ENCODE data around the gene RFX6.

Gene RFX6

GRCh38 chr6:116866281-116866871 lies 10.7 kb upstream of the RFX6 start:
- Histone ChIP-seq H3K4me3 (ENCODE audit: low read length in 2 of 2) (no peak overlapping the region), H3K36me3 (ENCODE audit: control insufficient read depth in 2 of 2, insufficient read depth in 2 of 2, low read length in 2 of 2) (no peaks in the 10 kb centered on the region), H3K9ac (ENCODE audit: low read length in 2 of 2) (no peak overlapping the region), H3K27me3 (ENCODE audit: control insufficient read depth in 1 of 2, insufficient read depth in 2 of 2, low read length in 2 of 2) (no peaks in the 10 kb centered on the region), H3K4me1 (ENCODE audit: control insufficient read depth, insufficient read depth, low read length) (no peaks in the 10 kb centered on the region), H3K27ac (ENCODE audit: low read length) (no peak overlapping the region), H3K9me3 (ENCODE audit: control insufficient read depth in 2 of 2, low read length in 2 of 2) (no peaks in the 10 kb centered on the region)

DNA sequence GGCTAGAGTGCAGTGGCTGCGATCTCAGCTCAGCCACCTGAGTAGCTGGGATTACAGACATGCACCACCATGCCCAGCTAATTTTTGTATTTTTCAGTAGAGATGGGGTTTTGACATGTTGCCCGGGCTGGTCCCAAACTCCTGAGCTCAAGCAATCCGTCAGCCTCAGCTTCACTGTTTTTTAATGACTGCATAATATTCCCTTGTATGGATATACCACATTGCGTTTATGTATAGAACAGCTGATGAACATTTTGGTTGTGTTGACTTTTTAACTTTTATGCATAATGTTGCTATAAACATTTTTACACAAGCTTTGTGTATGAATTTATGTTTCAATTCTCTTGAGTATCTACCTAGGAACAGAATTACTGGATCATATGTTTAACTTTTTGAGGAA lies 4.3 kb upstream of the RFX6 start:
- no peaks in the 10 kb centered on the region for H3K36me3 ChIP-seq (ENCODE audit: control insufficient read depth in 2 of 2, insufficient read depth in 2 of 2, low read length in 2 of 2)
- no peak overlapping the region for H3K4me3 ChIP-seq (ENCODE audit: low read length in 2 of 2)
- H3K27me3 ChIP-seq (ENCODE audit: control insufficient read depth in 1 of 2, insufficient read depth in 2 of 2, low read length in 2 of 2): peaks cover 22 to 29% of the 10 kb centered on the region in 2 donors
- H3K9ac ChIP-seq (ENCODE audit: low read length in 2 of 2): no peak overlapping the region
- no peaks in the 10 kb centered on the region for H3K9me3 ChIP-seq (ENCODE audit: control insufficient read depth in 2 of 2, low read length in 2 of 2)
- H3K4me1 ChIP-seq (ENCODE audit: control insufficient read depth, insufficient read depth, low read length): peaks cover 5% of the 10 kb centered on the region
- no peak overlapping the region for H3K27ac ChIP-seq (ENCODE audit: low read length)

GRCh38 chr6:116876107-116876506 lies 935 bp upstream of the RFX6 start:
- Histone ChIP-seq H3K36me3 (ENCODE audit: control insufficient read depth in 2 of 2, insufficient read depth in 2 of 2, low read length in 2 of 2) (no peaks in the 10 kb centered on the region), H3K27me3 (ENCODE audit: control insufficient read depth in 1 of 2, insufficient read depth in 2 of 2, low read length in 2 of 2) (peaks cover 24 to 32% of the 10 kb centered on the region in 2 donors), H3K9me3 (ENCODE audit: control insufficient read depth in 2 of 2, low read length in 2 of 2) (no peaks in the 10 kb centered on the region), H3K4me3 (ENCODE audit: low read length in 2 of 2) (peak overlapping the region in 1 of 2 donors; percentile 31), H3K27ac (ENCODE audit: low read length) (no peak overlapping the region), H3K9ac (ENCODE audit: low read length in 2 of 2) (no peak overlapping the region), H3K4me1 (ENCODE audit: control insufficient read depth, insufficient read depth, low read length) (peaks cover 5% of the 10 kb centered on the region)

- H3K4me3 ChIP-seq (ENCODE audit: low read length in 2 of 2): no peak overlapping the region
- H3K9ac ChIP-seq (ENCODE audit: low read length in 2 of 2): no peak overlapping the region
- no peaks in the 10 kb centered on the region for H3K36me3 ChIP-seq (ENCODE audit: control insufficient read depth in 2 of 2, insufficient read depth in 2 of 2, low read length in 2 of 2)
- peaks cover 5% of the 10 kb centered on the region for H3K4me1 ChIP-seq (ENCODE audit: control insufficient read depth, insufficient read depth, low read length)
- no peaks in the 10 kb centered on the region for H3K9me3 ChIP-seq (ENCODE audit: control insufficient read depth in 2 of 2, low read length in 2 of 2)
- H3K27me3 ChIP-seq (ENCODE audit: control insufficient read depth in 1 of 2, insufficient read depth in 2 of 2, low read length in 2 of 2): peaks cover 24 to 32% of the 10 kb centered on the region in 2 donors
- no peak overlapping the region for H3K27ac ChIP-seq (ENCODE audit: low read length)
Measured at GRCh38 chr6:116877743-116878142, 701 bp downstream of the RFX6 start.

DNA sequence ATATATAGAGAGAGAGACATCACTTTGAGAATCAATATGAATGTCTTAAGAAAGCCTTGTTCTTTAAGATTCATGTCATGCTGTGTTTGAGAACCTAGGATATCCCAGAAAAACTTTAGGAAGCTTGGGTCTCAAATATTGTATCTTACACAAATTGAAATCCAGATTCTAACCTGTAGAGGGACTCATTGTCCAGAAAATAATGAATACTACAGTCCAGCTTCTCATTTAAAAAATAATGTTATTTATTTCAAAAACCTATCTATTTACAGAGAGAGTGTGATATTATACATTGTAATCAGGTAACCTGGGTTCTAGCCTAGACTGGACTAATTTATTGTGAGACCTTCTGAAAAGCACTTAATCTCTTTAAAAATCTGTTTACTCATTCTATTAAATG lies 4.2 kb downstream of the RFX6 start:
- Histone ChIP-seq H3K4me1 (ENCODE audit: control insufficient read depth, insufficient read depth, low read length) (peaks cover 5% of the 10 kb centered on the region), H3K4me3 (ENCODE audit: low read length in 2 of 2) (no peak overlapping the region), H3K9me3 (ENCODE audit: control insufficient read depth in 2 of 2, low read length in 2 of 2) (no peaks in the 10 kb centered on the region), H3K36me3 (ENCODE audit: control insufficient read depth in 2 of 2, insufficient read depth in 2 of 2, low read length in 2 of 2) (no peaks in the 10 kb centered on the region), H3K27ac (ENCODE audit: low read length) (no peak overlapping the region), H3K9ac (ENCODE audit: low read length in 2 of 2) (no peak overlapping the region), H3K27me3 (ENCODE audit: control insufficient read depth in 1 of 2, insufficient read depth in 2 of 2, low read length in 2 of 2) (peaks cover 15 to 18% of the 10 kb centered on the region in 2 donors)

GRCh38 chr6:116883005-116883404 lies 6.0 kb downstream of the RFX6 start:
- H3K4me3 ChIP-seq (ENCODE audit: low read length in 2 of 2): no peak overlapping the region
- H3K9me3 ChIP-seq (ENCODE audit: control insufficient read depth in 2 of 2, low read length in 2 of 2): no peaks in the 10 kb centered on the region
- no peak overlapping the region for H3K27ac ChIP-seq (ENCODE audit: low read length)
- H3K4me1 ChIP-seq (ENCODE audit: control insufficient read depth, insufficient read depth, low read length): no peaks in the 10 kb centered on the region
- H3K36me3 ChIP-seq (ENCODE audit: control insufficient read depth in 2 of 2, insufficient read depth in 2 of 2, low read length in 2 of 2): no peaks in the 10 kb centered on the region
- H3K27me3 ChIP-seq (ENCODE audit: control insufficient read depth in 1 of 2, insufficient read depth in 2 of 2, low read length in 2 of 2): peaks cover under 1 to 2% of the 10 kb centered on the region in 2 donors
- H3K9ac ChIP-seq (ENCODE audit: low read length in 2 of 2): no peak overlapping the region

DNA sequence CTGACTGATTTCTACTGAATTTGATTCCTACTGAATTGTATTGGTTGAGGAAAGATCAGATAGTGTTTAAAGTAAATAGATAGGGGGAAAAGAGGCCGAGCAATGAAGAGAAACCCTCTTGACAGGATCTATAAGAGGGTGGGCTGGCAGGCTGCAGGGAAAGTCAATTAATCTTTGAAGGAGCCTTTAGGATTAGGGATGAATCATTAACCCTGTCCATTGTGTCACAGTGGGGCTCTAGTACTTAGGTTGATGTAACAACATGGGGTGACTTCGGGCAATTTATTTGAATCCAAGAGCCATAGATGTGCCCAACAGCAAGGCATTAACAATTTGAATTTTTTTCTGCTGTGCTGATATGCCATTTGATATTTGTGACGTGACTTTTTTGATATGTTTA lies 7.5 kb downstream of the RFX6 start:
- H3K4me1 ChIP-seq (ENCODE audit: control insufficient read depth, insufficient read depth, low read length): no peaks in the 10 kb centered on the region
- H3K9ac ChIP-seq (ENCODE audit: low read length in 2 of 2): no peak overlapping the region
- no peak overlapping the region for H3K27ac ChIP-seq (ENCODE audit: low read length)

GRCh38 chr6:116887168-116887567 lies 10.1 kb downstream of the RFX6 start:
- H3K4me1 ChIP-seq (ENCODE audit: control insufficient read depth, insufficient read depth, low read length): no peaks in the 10 kb centered on the region
- H3K9ac ChIP-seq (ENCODE audit: low read length in 2 of 2): no peak overlapping the region
- H3K27ac ChIP-seq (ENCODE audit: low read length): no peak overlapping the region
- H3K27me3 ChIP-seq (ENCODE audit: control insufficient read depth in 1 of 2, insufficient read depth in 2 of 2, low read length in 2 of 2): no peaks in the 10 kb centered on the region
- H3K4me3 ChIP-seq (ENCODE audit: low read length in 2 of 2): no peak overlapping the region
- no peaks in the 10 kb centered on the region for H3K36me3 ChIP-seq (ENCODE audit: control insufficient read depth in 2 of 2, insufficient read depth in 2 of 2, low read length in 2 of 2)
- no peaks in the 10 kb centered on the region for H3K9me3 ChIP-seq (ENCODE audit: control insufficient read depth in 2 of 2, low read length in 2 of 2)

More for the DNA sequence above, 7.5 kb downstream of the RFX6 start:
- no peak overlapping the region for H3K4me3 ChIP-seq (ENCODE audit: low read length in 2 of 2)
- H3K27me3 ChIP-seq (ENCODE audit: control insufficient read depth in 1 of 2, insufficient read depth in 2 of 2, low read length in 2 of 2): no peaks in the 10 kb centered on the region
- H3K9me3 ChIP-seq (ENCODE audit: control insufficient read depth in 2 of 2, low read length in 2 of 2): no peaks in the 10 kb centered on the region
- no peaks in the 10 kb centered on the region for H3K36me3 ChIP-seq (ENCODE audit: control insufficient read depth in 2 of 2, insufficient read depth in 2 of 2, low read length in 2 of 2)

DNA sequence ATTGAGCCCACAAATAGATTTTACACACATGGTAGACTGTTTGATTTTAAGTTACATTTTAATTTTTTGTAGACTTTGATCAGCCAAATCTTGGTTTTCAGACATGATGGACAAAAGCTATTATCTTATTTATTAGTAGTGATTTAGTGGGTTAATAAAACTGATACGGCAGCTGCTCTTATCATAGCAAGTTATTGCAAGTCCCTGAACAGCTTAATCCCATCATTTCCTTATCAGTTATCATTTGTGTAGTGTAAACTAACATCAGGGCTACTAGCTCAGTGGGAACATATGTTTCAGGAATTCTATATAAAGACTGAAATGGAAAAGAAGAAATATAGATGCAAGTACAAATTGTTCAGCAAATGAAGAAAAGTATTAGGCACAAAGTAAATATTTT lies 10.9 kb downstream of the RFX6 start:
- H3K9me3 ChIP-seq (ENCODE audit: control insufficient read depth in 2 of 2, low read length in 2 of 2): no peaks in the 10 kb centered on the region
- no peak overlapping the region for H3K27ac ChIP-seq (ENCODE audit: low read length)
- no peak overlapping the region for H3K4me3 ChIP-seq (ENCODE audit: low read length in 2 of 2)
- H3K4me1 ChIP-seq (ENCODE audit: control insufficient read depth, insufficient read depth, low read length): no peaks in the 10 kb centered on the region
- H3K36me3 ChIP-seq (ENCODE audit: control insufficient read depth in 2 of 2, insufficient read depth in 2 of 2, low read length in 2 of 2): no peaks in the 10 kb centered on the region
- no peak overlapping the region for H3K9ac ChIP-seq (ENCODE audit: low read length in 2 of 2)
- no peaks in the 10 kb centered on the region for H3K27me3 ChIP-seq (ENCODE audit: control insufficient read depth in 1 of 2, insufficient read depth in 2 of 2, low read length in 2 of 2)

DNA sequence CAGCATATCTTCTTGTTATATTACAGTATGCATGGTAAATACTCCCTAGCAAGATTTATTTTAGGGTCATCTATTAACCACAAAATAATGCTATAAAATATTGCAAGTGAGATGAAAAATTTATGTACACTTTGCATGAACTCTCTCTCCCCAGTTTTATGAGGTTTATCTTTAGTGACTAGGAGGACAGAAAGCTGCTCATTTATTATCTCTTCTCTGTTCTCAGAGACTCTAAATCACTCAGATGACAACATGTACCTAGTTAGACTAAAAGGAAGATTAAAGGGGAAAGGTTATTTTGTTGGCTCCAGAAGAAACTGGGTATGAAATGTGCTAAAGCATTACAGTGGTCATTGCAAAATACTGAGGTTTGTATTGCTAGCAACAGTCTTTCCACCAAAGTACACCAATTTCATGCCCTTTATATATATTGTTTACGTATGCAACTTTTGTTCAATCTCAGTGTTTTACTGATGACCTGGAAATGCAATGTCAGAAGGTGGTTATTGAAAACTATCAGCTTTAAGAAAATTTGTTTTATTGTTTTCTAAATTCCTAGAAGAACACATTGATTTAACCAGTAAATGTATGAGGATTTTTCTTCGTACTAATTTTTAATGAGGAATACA lies 11.8 kb downstream of the RFX6 start:
- no peaks in the 10 kb centered on the region for H3K36me3 ChIP-seq (ENCODE audit: control insufficient read depth in 2 of 2, insufficient read depth in 2 of 2, low read length in 2 of 2)
- H3K27me3 ChIP-seq (ENCODE audit: control insufficient read depth in 1 of 2, insufficient read depth in 2 of 2, low read length in 2 of 2): no peaks in the 10 kb centered on the region
- H3K27ac ChIP-seq (ENCODE audit: low read length): no peak overlapping the region
- H3K4me1 ChIP-seq (ENCODE audit: control insufficient read depth, insufficient read depth, low read length): no peaks in the 10 kb centered on the region
- no peaks in the 10 kb centered on the region for H3K9me3 ChIP-seq (ENCODE audit: control insufficient read depth in 2 of 2, low read length in 2 of 2)
- no peak overlapping the region for H3K4me3 ChIP-seq (ENCODE audit: low read length in 2 of 2)
- H3K9ac ChIP-seq (ENCODE audit: low read length in 2 of 2): no peak overlapping the region

DNA sequence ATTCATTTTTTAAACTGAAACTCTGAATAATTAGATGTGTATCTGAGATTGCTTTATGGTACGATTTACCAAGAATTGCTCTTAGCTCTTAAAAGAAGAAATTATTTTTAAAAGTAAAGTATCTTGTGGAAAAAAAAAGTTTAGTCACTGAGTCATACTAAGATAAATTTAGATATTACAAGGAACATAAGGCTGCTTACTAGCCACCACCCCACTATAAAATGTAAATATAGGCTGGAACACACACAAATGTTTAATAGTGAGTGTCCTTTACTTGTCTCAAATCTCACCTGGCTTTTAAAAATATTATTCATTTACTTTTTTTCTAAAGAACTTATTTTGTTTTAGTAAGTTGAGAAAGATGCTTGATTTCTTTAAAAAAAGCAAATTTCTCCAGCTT lies 17.6 kb downstream of the RFX6 start:
- Histone ChIP-seq H3K27me3 (ENCODE audit: control insufficient read depth in 1 of 2, insufficient read depth in 2 of 2, low read length in 2 of 2) (no peaks in the 10 kb centered on the region), H3K9me3 (ENCODE audit: control insufficient read depth in 2 of 2, low read length in 2 of 2) (no peaks in the 10 kb centered on the region), H3K4me3 (ENCODE audit: low read length in 2 of 2) (no peak overlapping the region), H3K9ac (ENCODE audit: low read length in 2 of 2) (no peak overlapping the region), H3K4me1 (ENCODE audit: control insufficient read depth, insufficient read depth, low read length) (no peaks in the 10 kb centered on the region), H3K27ac (ENCODE audit: low read length) (no peak overlapping the region), H3K36me3 (ENCODE audit: control insufficient read depth in 2 of 2, insufficient read depth in 2 of 2, low read length in 2 of 2) (no peaks in the 10 kb centered on the region)
